Astrocyte (in vitro differentiated cells and primary cell): Measurements from ENCODE around the gene ZNF768. TPM values are rescaled to one million over a fixed set of nuclear protein-coding genes. Genes with fewer than 3 reads are reported as not detected.
"Not testable (repeated sequence)": the region's sequence is repeated elsewhere in the genome, so short reads cannot be mapped to it uniquely, and the experiment has no call there.

Source experiments
- DNase-seq: peaks from one replicate; pipeline ENCODE4 v3.0.0-alpha.2; 2010; ENCODE audit warnings: low read depth
- FAIRE-seq: peaks from 2 replicates; lab custom pipeline; 2011; peaks lifted over from hg19 to GRCh38; lab: Jason Lieb, UNC
- H2AFZ ChIP-seq: 2 replicates; pipeline ENCODE4 v1.6.0; 2012; ENCODE audit warnings: low read depth, low read length, inconsistent platforms
- H3K27ac ChIP-seq: 2 replicates; pipeline ENCODE4 v1.5.1; 2011; ENCODE audit warnings: low read depth, low read length, inconsistent platforms
- H3K27me3 ChIP-seq: 2 replicates; pipeline ENCODE4 v1.6.0; 2011; ENCODE audit warnings: low read length, inconsistent platforms; ENCODE audit not compliant: insufficient read depth
- H3K36me3 ChIP-seq: 2 replicates; pipeline ENCODE4 v1.5.1; 2011; ENCODE audit warnings: low read length, inconsistent platforms; ENCODE audit not compliant: insufficient read depth
- H3K4me1 ChIP-seq: 2 replicates; pipeline ENCODE4 v1.5.1; 2011; ENCODE audit warnings: low read length, inconsistent platforms; ENCODE audit not compliant: insufficient read depth
- H3K4me2 ChIP-seq: 2 replicates; pipeline ENCODE4 v1.6.0; 2012; ENCODE audit warnings: low read length, inconsistent platforms
- H3K4me3 ChIP-seq: 2 replicates; pipeline ENCODE4 v1.5.1; 2011; ENCODE audit warnings: low read depth, mild to moderate bottlenecking, low read length, inconsistent platforms; ENCODE audit not compliant: insufficient read depth
- H3K79me2 ChIP-seq: 2 replicates; pipeline ENCODE4 v1.6.0; 2012; ENCODE audit warnings: mild to moderate bottlenecking, low read length, inconsistent platforms; ENCODE audit not compliant: insufficient read depth
- H3K9ac ChIP-seq: 2 replicates; pipeline ENCODE4 v1.6.0; 2012; ENCODE audit warnings: mild to moderate bottlenecking, low read length, inconsistent platforms
- H3K9me3 ChIP-seq: 2 replicates; pipeline ENCODE4 v1.5.1; 2012; ENCODE audit warnings: low read depth, mild to moderate bottlenecking, low read length, inconsistent platforms; ENCODE audit not compliant: insufficient read depth
- H4K20me1 ChIP-seq: 2 replicates; pipeline ENCODE4 v1.6.0; 2012; ENCODE audit warnings: low read length, inconsistent platforms; ENCODE audit not compliant: insufficient read depth
- H3K27ac Mint-ChIP-seq: one replicate; pipeline ENCODE4 v1.8.0; 2021; ENCODE audit warnings: mild to moderate bottlenecking, mixed read lengths; ENCODE audit not compliant: unreplicated experiment
- H3K27me3 Mint-ChIP-seq: one replicate; pipeline ENCODE4 v1.8.0; 2021; ENCODE audit warnings: low read depth, mixed read lengths; ENCODE audit not compliant: unreplicated experiment
- H3K36me3 Mint-ChIP-seq: one replicate; pipeline ENCODE4 v1.8.0; 2021; ENCODE audit warnings: low read depth, mixed read lengths; ENCODE audit not compliant: unreplicated experiment
- H3K4me1 Mint-ChIP-seq: one replicate; pipeline ENCODE4 v1.8.0; 2021; ENCODE audit warnings: low read depth, mixed read lengths; ENCODE audit not compliant: unreplicated experiment
- H3K4me3 Mint-ChIP-seq: one replicate; pipeline ENCODE4 v1.8.0; 2021; ENCODE audit warnings: mild to moderate bottlenecking, moderate library complexity, mixed read lengths; ENCODE audit not compliant: unreplicated experiment
- H3K9me3 Mint-ChIP-seq: one replicate; pipeline ENCODE4 v1.8.0; 2021; ENCODE audit warnings: mild to moderate bottlenecking, mixed read lengths; ENCODE audit not compliant: unreplicated experiment
- EZH2 ChIP-seq: IDR thresholded peaks from 2 replicates; pipeline ENCODE4 v1.6.1; 2012; ENCODE audit warnings: mild to moderate bottlenecking, low read length, inconsistent platforms; ENCODE audit not compliant: insufficient read depth
- total RNA-seq: library from RNA; stranded (reverse); gene quantifications from 2 replicates; pipeline ENCODE4 v1.2.1, GENCODE V29; 2021
- TF ChIP-seq, protein P1 (sequence below): IDR thresholded peaks from 2 replicates; pipeline ENCODE4 v1.5.1; 2011; ENCODE audit warnings: low read depth, mild to moderate bottlenecking, inconsistent platforms, low read length, moderate library complexity; ENCODE audit not compliant: insufficient read depth

Gene ZNF768
- total RNA-seq, 1 donor from 2014 or later, result 23.1 TPM

DNA sequence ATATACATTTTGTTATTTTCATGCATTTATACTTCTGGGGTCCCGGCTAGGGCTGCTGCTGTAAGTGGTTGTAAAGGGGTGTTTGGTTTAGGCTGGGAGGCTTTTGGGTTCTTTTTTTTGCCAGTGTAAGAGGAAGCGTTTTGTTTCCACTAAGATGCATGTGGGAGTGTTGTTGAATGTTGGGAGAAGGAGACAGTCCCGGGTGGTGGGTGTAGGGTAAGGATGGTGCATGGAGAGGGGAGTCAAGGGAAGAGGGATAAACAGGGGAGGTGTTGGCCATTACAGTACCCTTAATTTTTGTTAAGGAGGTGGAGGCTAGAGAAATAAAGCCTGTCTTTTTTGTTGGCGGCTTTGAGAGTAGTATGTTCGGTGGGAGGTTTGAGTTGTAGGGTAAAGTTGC is 16.7 kb upstream of the ZNF768 start:
- no peaks in the 10 kb centered on the region for H3K79me2 ChIP-seq
- no peaks in the 10 kb centered on the region for H3K36me3 Mint-ChIP-seq
- H2AFZ ChIP-seq, result no peak overlapping the region
- FAIRE-seq (no peak), DNase-seq (no peak)
- H3K4me3 ChIP-seq, result no peak overlapping the region
- no peak overlapping the region for H3K9ac ChIP-seq
- H3K27ac ChIP-seq, result no peak overlapping the region
- H3K36me3 ChIP-seq, result no peaks in the 10 kb centered on the region
- no peaks in the 10 kb centered on the region for H4K20me1 ChIP-seq
- no peak overlapping the region for H3K4me3 Mint-ChIP-seq
- H3K4me1 ChIP-seq, result peaks cover 12% of the 10 kb centered on the region
- TF ChIP-seq, protein P1, sequence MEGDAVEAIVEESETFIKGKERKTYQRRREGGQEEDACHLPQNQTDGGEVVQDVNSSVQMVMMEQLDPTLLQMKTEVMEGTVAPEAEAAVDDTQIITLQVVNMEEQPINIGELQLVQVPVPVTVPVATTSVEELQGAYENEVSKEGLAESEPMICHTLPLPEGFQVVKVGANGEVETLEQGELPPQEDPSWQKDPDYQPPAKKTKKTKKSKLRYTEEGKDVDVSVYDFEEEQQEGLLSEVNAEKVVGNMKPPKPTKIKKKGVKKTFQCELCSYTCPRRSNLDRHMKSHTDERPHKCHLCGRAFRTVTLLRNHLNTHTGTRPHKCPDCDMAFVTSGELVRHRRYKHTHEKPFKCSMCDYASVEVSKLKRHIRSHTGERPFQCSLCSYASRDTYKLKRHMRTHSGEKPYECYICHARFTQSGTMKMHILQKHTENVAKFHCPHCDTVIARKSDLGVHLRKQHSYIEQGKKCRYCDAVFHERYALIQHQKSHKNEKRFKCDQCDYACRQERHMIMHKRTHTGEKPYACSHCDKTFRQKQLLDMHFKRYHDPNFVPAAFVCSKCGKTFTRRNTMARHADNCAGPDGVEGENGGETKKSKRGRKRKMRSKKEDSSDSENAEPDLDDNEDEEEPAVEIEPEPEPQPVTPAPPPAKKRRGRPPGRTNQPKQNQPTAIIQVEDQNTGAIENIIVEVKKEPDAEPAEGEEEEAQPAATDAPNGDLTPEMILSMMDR, result no peak
- TF ChIP-seq EZH2, result no peak
- peaks cover 5% of the 10 kb centered on the region for H3K27me3 Mint-ChIP-seq
- no peaks in the 10 kb centered on the region for H3K27me3 ChIP-seq
- no peak overlapping the region for H3K4me2 ChIP-seq
- H3K9me3 Mint-ChIP-seq, result no peaks in the 10 kb centered on the region
- H3K9me3 ChIP-seq, result no peaks in the 10 kb centered on the region
- H3K27ac Mint-ChIP-seq, result no peak overlapping the region
- no peaks in the 10 kb centered on the region for H3K4me1 Mint-ChIP-seq

DNA sequence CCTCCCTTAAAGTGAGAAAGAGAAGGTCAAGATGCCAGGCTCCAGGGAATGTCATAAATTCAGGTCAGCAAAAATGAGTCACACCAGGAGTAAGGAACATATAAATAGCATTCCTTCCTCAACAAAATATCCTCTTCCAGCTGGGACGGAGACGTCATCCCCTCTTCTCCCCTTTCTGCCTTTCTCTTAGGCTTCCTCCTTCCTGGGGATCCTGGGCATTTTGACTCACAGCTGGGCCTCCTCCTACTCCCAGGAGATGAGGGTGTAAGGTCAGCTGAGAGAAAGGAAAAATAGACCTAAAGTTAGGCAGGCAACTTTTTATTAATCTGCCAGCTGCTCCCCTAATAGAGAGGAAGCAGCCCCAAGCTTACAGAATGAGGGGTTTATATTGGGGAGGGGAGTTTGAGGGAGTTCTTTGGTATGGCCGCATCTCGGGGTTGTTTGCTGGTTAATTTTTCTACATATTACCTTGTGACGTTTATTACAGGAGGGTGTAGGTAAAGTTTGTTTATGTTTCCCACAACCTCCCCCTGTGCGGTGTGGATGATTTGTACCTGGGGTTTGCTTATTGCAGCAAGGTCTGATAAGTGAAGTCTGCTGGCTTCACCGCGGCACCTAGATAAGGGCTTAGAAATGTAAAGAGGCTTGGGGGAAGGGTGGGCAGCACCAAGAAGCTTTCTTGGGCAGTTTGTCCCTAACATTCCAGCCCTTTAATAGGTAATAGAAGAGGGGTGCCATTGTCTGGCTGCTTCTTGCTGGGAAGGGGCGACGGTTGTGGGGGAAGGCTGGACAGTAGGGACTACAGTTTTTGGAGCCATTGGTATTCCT is 15.3 kb upstream of the ZNF768 start:
- DNase-seq (peak; percentile 55), FAIRE-seq (no peak)
- no peaks in the 10 kb centered on the region for H3K4me1 Mint-ChIP-seq
- no peak overlapping the region for H3K4me3 Mint-ChIP-seq
- peak overlapping the region; percentile 71 for H3K4me2 ChIP-seq
- peaks cover 12% of the 10 kb centered on the region for H3K4me1 ChIP-seq
- H3K9me3 Mint-ChIP-seq, result no peaks in the 10 kb centered on the region
- peaks cover 2% of the 10 kb centered on the region for H3K36me3 Mint-ChIP-seq
- no peaks in the 10 kb centered on the region for H4K20me1 ChIP-seq
- H3K9me3 ChIP-seq, result no peaks in the 10 kb centered on the region
- H3K9ac ChIP-seq, result peak overlapping the region; percentile 43
- H2AFZ ChIP-seq, result peak overlapping the region; percentile 64
- no peaks in the 10 kb centered on the region for H3K36me3 ChIP-seq
- H3K27ac Mint-ChIP-seq, result no peak overlapping the region
- TF ChIP-seq, protein P1, result no peak
- no peak overlapping the region for H3K4me3 ChIP-seq
- peak overlapping the region; percentile 41 for H3K27ac ChIP-seq
- H3K27me3 ChIP-seq, result no peaks in the 10 kb centered on the region
- H3K27me3 Mint-ChIP-seq, result peaks cover 5% of the 10 kb centered on the region
- H3K79me2 ChIP-seq, result no peaks in the 10 kb centered on the region

DNA sequence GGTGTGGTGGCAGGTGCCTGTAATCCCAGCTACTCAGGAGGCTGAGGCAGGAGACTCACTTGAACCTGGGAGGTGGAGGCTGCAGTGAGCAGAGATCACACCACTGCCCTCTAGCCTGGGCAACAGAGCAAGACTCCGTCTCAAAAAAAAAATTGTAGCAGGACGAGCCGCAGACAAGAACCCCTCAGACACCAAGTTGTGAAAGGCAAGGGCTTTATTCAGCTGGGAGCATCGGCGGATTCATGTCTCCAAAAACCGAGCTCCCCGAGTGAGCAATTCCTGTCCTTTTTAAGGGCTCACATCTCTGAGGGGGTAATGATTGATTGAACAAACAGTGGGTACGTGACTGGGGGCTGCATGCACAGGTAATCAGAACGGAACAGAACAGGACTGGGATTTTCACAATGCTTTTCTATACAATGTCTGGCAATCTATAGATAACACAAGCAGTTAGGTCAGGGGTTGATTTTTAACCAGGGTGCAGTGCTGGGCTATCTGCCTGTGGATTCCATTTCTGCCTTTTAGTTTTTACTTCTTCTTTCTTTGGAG is 14.6 kb upstream of the ZNF768 start:
- H3K4me1 Mint-ChIP-seq, H3K27me3 Mint-ChIP-seq, DNase-seq, H3K9ac ChIP-seq, H3K36me3 ChIP-seq, H3K79me2 ChIP-seq, H3K9me3 ChIP-seq, H3K9me3 Mint-ChIP-seq, H3K27ac Mint-ChIP-seq, H2AFZ ChIP-seq, FAIRE-seq, H3K4me3 Mint-ChIP-seq, H3K4me3 ChIP-seq, H3K36me3 Mint-ChIP-seq, H3K27me3 ChIP-seq, H4K20me1 ChIP-seq: not testable (repeated sequence)
- Histone ChIP-seq H3K4me1 (peaks cover 12% of the 10 kb centered on the region), H3K4me2 (peak overlapping the region; percentile 71), H3K27ac (peak overlapping the region; percentile 41)

DNA sequence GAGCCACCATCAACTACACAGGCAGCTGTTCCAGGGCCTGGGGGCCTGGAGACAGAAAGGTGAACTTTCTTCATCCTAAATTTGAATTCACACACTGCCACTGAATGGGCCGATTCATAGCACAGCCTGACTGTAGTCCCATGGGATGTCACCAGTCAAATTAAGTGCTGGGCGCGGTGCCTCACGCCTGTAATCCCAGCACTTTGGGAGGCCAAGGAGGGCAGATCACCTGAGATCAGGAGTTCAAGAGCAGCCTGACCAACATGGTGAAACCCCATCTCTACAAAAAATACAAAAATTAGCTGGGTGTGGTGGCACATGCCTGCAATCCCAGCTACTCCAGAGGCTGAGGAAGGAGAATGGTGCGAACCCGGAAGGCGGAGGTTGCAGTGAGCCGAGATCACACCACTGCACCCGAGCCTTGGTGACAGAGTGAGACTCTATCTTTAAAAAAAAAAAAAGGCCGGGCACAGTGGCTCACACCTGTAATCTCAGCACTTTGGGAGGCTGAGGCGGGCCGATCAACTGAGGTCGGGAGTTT is 13.7 kb upstream of the ZNF768 start:
- H3K9me3 ChIP-seq, H3K27ac Mint-ChIP-seq, FAIRE-seq, H3K4me1 Mint-ChIP-seq, DNase-seq, H3K27ac ChIP-seq, H3K4me3 ChIP-seq, H3K9me3 Mint-ChIP-seq, H3K4me2 ChIP-seq, H3K9ac ChIP-seq, H2AFZ ChIP-seq, H3K27me3 ChIP-seq, H3K79me2 ChIP-seq, H3K27me3 Mint-ChIP-seq, H3K36me3 ChIP-seq, H3K36me3 Mint-ChIP-seq, H4K20me1 ChIP-seq, H3K4me3 Mint-ChIP-seq: not testable (repeated sequence)
- peaks cover 21% of the 10 kb centered on the region for H3K4me1 ChIP-seq
